ENCODE data around the gene ACTL8.

The ACTL8 gene

DNA sequence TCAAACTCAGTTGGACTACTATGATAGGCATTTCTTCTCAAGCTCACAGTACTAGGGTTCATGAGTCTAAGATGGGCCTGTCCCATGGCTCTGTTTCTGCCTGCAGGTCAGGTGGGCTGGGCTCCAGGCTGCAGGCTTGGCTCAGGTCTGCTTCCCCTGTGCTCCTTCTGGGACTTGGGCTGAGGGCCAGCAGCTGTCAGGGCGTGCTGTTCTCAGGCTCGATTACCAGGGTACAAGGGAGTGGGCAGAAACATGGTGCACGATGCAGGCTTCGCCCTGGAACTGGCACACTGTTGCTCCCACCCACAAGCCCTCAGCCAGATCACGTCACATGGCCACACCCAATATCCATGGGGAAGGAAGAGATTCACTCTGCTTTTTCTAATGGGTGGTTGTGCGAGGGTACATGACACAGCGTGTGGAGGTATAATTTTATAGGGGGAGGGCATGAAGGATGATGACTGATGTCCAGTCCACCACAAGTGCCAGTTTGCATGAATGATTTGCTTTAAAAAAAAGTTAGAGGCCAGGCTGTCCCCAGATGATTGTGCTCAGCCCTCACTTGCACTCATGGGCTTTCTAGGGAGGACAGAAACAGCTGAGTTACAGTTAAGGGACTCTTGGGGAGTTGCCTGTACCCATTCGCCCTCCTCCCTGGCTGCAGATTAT, 118.0 kb downstream of the ACTL8 start:
- no peak for DNase-seq (ENCODE audit: low read depth in 3 of 3, low spot score in 1 of 3)

- no peak for DNase-seq (ENCODE audit: low read depth in 3 of 3, low spot score in 1 of 3)
Measured at GRCh38 chr1:17874231-17874630, 119.1 kb downstream of the ACTL8 start.

GRCh38 chr1:17874710-17875109, 119.6 kb downstream of the ACTL8 start:
- DNase-seq (ENCODE audit: low read depth in 3 of 3, low spot score in 1 of 3), result no peak

GRCh38 chr1:17875171-17875881, 120.2 kb downstream of the ACTL8 start:
- no peak for DNase-seq (ENCODE audit: low read depth in 3 of 3, low spot score in 1 of 3)

DNA sequence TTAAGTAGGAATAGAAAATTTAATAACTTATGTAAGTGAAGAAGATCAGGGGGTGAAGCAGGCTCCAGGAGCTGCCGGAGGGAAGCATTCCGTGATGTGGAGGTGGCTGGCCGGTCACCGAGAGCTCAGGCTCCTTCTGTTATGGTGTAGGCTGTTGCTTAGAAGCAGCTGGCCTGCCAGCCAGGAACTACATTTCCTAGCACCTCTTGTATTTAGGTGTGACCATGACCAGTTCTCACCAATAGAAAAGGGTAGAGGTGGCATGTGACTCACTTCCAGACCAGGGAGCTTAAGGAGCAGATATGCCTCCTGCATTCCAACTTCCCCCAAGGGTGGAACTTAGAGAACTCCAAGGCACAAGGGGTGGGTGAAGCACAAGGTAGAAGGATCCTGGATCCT, 120.7 kb downstream of the ACTL8 start:
- no peak for DNase-seq (ENCODE audit: low read depth in 3 of 3, low spot score in 1 of 3)
